GM18519 (cell line): ENCODE measurements around the gene HIPK2.

Source experiments
- ATAC-seq: cut with Tn5 transposase; IDR thresholded peaks from one replicate; pipeline ENCODE4 v1.9.1; 2021; ENCODE audit warnings: mild to moderate bottlenecking, moderate library complexity; ENCODE audit not compliant: unreplicated experiment, low FRiP score

The HIPK2 gene

DNA sequence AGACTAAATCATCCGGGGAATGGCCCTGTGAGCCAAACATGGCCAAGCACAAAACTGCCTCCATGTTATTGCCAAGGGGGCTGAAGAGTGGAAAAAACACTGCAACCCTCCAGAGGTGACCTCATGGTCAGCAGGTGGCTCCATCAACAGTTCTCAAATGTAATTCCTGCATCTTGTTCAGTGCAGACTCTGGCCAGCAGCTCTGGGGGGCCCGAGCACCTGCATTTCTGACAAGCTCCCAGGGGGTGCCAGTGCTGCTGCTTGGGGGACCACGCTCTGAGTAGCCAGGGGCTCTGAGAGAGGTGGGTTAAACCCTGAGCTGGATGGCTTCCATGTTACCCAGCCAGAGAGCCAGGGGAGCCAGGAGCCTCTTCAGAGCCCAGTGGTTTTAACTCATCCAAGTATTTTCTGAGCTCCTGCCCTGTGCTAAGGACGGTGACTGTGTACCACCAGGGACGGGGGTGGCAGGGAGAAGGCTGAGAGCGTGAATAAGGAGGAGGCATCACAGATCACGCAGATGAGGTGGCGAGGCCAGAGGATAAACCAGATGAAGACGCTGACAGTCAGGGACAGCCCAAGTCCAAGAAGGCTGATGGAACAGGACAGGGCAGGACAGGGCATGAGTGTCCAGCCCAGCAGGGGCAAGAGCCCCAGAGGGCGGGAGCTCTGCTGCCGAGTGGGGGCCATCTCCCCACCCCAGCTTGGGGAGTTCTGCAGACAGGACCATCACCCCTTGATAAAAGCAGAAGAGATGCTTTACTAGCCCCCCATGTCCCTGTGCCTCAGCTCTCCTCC, 201.4 kb downstream of the HIPK2 start:
- ATAC-seq, result no peak

DNA sequence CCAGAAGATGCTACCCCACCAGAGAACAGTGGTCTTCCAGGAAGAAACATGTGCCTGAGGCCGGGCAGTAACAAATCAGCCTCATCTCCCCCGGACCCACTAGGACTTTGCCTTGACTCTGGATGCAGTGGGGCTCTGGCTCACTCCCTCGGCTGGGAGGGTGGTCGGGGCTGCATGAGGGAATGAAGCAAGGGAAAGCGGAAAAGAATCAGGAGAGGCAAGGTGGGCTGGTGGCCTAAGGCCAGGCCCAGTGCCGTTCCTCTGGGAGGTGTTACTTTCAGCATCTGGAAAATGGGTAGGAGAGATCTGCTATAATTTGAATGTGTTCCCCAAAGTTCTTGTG, 202.5 kb downstream of the HIPK2 start:
- ATAC-seq, result no peak

DNA sequence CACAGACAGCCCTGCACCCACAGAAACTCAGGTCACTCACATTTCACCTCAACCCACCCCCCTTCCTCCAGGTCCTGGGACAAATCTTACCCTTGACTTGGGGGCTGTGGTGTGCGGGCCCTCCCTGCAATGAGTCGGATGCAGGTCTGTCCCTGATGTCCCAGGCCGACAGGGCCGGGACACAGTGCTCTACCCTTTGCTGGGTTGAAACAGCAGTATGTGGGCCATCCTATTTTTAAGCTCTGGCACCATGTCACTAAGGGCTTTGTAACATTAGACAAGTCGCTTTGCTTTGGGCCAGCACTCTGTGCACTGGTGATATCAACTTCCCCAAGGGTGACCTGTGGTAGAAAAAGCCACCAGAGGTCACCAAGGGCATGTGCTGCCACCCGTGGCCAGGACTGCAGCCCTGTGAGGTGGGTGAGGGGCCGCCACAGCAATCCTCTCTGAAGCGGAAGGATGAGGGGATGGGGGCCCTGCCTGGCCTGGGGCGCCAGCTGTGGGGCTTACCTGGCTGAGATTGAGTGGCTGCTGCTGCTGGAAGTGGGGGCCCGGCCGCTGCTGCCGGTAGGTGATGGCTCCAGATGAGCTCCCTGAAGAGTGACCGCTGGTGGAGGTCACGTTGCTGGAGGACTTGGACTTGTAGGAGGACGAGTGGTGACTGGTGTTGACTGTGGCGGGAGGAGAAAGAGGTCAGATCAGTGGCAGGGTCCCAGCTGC, 203.0 kb downstream of the HIPK2 start:
- ATAC-seq, result no peak

DNA sequence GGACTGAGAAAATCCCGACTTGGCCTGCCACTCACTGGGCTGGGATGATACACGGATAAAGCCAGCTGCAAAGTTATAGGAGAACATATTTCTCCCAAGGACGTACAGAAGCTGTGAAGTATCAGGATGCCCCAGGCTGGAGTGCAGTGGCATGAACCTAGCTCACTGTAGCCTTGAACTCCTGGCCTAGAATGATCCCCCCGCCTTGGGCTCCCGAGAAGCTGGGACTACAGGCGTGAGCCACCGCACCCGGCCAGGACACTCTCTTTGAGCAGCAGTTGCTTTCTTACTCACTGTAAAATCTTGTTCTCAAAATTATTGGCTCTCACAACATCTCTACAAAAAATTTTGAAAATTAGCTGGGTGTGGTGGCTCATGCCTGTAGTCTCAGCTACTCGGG, 203.9 kb downstream of the HIPK2 start:
- ATAC-seq, result no peak

- no peak for ATAC-seq
Measured at GRCh38 chr7:139572704-139573385, 205.0 kb downstream of the HIPK2 start.

- ATAC-seq, result no peak
Measured at GRCh38 chr7:139572071-139572470, 205.7 kb downstream of the HIPK2 start.

DNA sequence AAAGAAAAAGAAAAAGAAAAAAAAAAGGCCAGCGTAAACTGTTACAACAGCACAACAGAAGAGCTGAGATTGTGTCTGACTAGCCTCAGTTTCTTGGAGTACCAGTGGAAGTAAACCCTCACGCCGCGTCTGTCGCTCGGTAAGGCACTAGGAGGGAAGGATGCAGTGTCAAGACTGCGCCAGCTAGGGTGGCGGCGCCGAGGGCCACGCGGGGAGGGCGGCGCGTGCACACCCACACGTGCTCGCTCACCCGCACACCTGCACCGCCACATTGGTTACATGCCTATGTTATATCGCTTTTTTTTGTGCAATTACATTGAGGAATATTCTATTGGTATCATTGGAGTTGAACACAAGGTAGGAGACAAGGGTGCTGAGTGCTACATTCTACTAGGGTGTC, 206.1 kb downstream of the HIPK2 start:
- ATAC-seq, result no peak

DNA sequence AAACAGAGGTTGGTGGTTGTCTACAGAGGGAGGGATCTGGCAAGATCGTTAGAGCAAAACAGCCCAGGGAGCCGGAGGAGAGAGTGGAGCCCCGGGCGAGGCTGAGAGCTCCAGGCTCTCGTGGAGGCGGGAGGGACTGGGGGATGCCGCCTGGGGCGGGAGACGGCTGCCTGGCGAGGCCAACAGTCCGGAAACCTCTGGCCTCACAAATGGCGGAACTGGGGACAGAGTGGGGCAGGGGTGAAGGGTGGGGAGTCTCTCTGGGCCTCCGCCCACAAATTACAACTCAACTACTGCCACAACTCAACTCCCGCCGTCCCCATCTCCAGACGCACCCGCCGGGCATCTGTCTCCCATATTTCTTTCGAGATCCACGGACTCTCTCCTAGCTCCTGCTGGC, 206.6 kb downstream of the HIPK2 start:
- no peak for ATAC-seq

- ATAC-seq, result no peak
Measured at GRCh38 chr7:139570626-139571025, 207.2 kb downstream of the HIPK2 start.

GRCh38 chr7:139570119-139570518, 207.7 kb downstream of the HIPK2 start:
- no peak for ATAC-seq

DNA sequence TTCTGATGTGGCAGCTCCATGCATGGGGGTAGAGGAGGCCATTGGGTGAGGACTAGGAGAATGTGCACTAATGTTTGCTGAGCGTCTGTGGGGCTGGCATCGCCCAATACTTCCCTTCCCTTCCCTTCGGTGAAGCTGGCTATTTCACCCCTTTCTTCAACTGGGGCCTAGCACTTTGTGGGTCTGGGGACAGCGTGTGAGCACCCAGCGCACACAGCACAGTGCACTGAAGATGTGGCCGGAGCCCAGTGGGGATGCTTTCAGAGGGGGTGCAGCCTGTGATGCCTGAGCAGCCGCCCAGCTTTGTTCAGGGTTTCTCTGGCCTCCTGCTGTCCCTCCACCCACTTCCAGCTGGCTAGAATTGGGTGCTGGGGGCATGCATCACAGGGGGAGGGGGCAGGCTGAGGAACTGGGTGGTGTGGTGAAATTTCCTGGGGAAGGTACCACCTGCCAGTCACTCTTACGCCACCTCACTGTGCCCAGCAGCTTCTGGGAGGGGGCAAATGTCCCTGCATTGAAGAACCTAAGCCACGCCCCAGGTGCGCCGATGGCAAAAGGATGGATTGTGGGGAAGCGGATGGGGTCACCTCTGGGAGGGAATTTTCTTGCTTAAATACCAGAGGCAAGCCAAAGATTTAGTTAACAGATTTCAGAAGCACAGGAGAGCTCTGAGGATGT, 208.8 kb downstream of the HIPK2 start:
- ATAC-seq, result no peak

- no peak for ATAC-seq
Measured at GRCh38 chr7:139568346-139568675, 209.5 kb downstream of the HIPK2 start.

- no peak for ATAC-seq
Measured at GRCh38 chr7:139567647-139568345, 210.0 kb downstream of the HIPK2 start.

GRCh38 chr7:139566736-139567646, 210.8 kb downstream of the HIPK2 start:
- no peak for ATAC-seq

GRCh38 chr7:139566075-139566474, 211.7 kb downstream of the HIPK2 start:
- no peak for ATAC-seq

DNA sequence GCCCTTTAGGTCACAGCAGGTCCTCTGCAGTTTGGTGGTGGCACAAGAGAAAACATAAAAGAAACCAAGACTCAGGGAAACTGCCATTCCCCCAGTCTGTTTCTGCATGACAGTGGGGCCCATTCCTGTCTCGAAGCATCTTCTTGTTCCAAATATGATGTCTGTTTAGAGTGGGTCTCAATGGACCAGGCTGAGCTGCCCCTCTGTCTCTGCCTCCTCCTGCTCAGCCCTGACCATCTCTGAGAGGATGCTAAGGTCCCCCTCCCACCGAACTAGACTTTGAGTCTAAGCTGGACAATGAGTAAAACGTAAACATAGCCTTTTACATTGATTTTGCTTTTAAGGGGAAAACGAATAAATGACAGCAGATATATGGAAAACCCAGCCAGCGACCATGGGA, 213.9 kb downstream of the HIPK2 start:
- no peak for ATAC-seq

GRCh38 chr7:139562961-139563565, 214.7 kb downstream of the HIPK2 start:
- ATAC-seq, result no peak

DNA sequence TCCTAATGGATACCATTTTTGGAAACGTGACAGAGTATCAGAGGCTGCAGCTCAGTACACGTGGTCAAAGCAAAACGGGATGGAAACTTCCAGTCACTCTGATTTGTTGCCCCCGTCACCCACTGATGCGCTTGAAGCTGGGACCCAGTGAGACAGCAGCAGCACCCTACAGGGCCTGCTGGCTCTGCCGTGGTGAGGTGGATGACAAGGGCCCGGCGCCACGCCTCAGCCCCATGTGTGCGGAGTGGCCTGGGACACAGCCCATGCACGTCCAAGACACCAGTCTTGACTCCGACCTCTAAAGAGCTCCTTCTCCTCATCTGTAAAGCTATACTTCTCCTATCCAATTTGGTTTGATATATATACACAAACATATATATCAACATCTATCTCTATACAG, 215.3 kb downstream of the HIPK2 start:
- no peak for ATAC-seq

DNA sequence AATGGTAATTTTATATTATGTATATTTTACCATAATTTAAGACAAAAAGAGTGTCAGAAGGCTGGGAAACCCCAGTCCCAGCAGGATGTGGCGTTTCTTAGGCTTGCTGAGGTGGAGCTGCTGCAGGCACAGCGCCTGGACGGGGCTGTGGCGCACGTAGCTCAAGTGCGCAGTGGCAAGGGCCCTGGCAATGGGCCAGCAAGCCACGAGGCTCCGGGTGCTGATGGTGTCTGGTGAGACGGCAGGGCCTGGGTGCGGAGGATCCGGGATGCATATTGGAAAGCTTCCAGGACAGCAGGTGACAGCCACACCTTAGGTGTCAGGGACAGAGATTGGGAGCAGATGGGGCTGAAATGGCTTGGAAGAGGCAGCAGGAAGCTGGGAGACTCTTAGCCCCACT, 217.1 kb downstream of the HIPK2 start:
- ATAC-seq, result no peak
